GM23248 (cell line): ENCODE results near the gene SMC4. TPM values are rescaled to one million over a fixed set of nuclear protein-coding genes. Genes with fewer than 3 reads are reported as not detected.
"Not testable (repeated sequence)": the region's sequence is repeated elsewhere in the genome, so short reads cannot be mapped to it uniquely, and the experiment has no call there.

Source experiments
- DNase-seq: peaks from one replicate; pipeline ENCODE4 v3.0.0-alpha.2; 2015
- H2AFZ ChIP-seq: fragments of 200-600 bp; sonication (generic); 2 replicates; pipeline ENCODE4 v1.6.1; 2016; ENCODE audit warnings: antibody characterized with exemption
- H3F3A ChIP-seq: fragments of 200-600 bp; sonication (generic); 2 replicates; pipeline ENCODE4 v1.6.1; 2016; ENCODE audit warnings: mild to moderate bottlenecking, antibody characterized with exemption, mixed run types; ENCODE audit not compliant: insufficient read depth
- H3K27ac ChIP-seq: fragments of 200-600 bp; sonication (generic); 2 replicates; pipeline ENCODE4 v1.5.1; 2016; ENCODE audit warnings: mild to moderate bottlenecking
- H3K27me3 ChIP-seq: fragments of 200-600 bp; sonication (generic); replicated peaks from 2 replicates; pipeline ENCODE4 v1.6.1; 2016; ENCODE audit warnings: mild to moderate bottlenecking; ENCODE audit not compliant: insufficient read depth
- H3K36me3 ChIP-seq: fragments of 200-600 bp; sonication (generic); 2 replicates; pipeline ENCODE4 v1.6.1; 2016; ENCODE audit warnings: low read depth, mild to moderate bottlenecking
- H3K4me1 ChIP-seq: fragments of 200-600 bp; sonication (generic); 2 replicates; pipeline ENCODE4 v1.6.1; 2016; ENCODE audit warnings: mild to moderate bottlenecking; ENCODE audit not compliant: insufficient read depth
- H3K4me2 ChIP-seq: fragments of 200-600 bp; sonication (generic); one replicate; pipeline ENCODE4 v1.6.1; 2016; ENCODE audit warnings: mild to moderate bottlenecking; ENCODE audit not compliant: unreplicated experiment
- H3K4me3 ChIP-seq: fragments of 200-600 bp; sonication (generic); 2 replicates; pipeline ENCODE4 v1.5.1; 2016; ENCODE audit warnings: mild to moderate bottlenecking
- H3K79me2 ChIP-seq: fragments of 200-600 bp; sonication (generic); 2 replicates; pipeline ENCODE4 v1.6.1; 2016; ENCODE audit warnings: mild to moderate bottlenecking; ENCODE audit not compliant: insufficient read depth
- H3K9ac ChIP-seq: fragments of 200-600 bp; sonication (generic); 2 replicates; pipeline ENCODE4 v1.6.1; 2016; ENCODE audit warnings: mild to moderate bottlenecking
- H3K9me2 ChIP-seq: fragments of 200-600 bp; sonication (generic); 2 replicates; pipeline ENCODE4 v1.6.1; 2016; ENCODE audit warnings: mixed run types, mild to moderate bottlenecking, moderate library complexity; ENCODE audit not compliant: insufficient read depth
- H3K9me3 ChIP-seq: fragments of 200-600 bp; sonication (generic); one replicate; pipeline ENCODE4 v1.6.1; 2017; ENCODE audit warnings: low read depth
- H4K20me1 ChIP-seq: fragments of 200-600 bp; sonication (generic); 2 replicates; pipeline ENCODE4 v1.6.0; 2016; ENCODE audit not compliant: insufficient read depth
- EZH2 ChIP-seq: fragments of 200-600 bp; sonication (generic); IDR thresholded peaks from 2 replicates; pipeline ENCODE4 v1.6.1; 2018; ENCODE audit warnings: antibody characterized with exemption, mild to moderate bottlenecking; ENCODE audit not compliant: insufficient read depth, poor library complexity, severe bottlenecking
- EZH2phosphoT487 ChIP-seq: fragments of 200-600 bp; sonication (generic); IDR thresholded peaks from 2 replicates; pipeline ENCODE4 v1.6.1; 2018; ENCODE audit warnings: antibody characterized with exemption, moderate library complexity, mild to moderate bottlenecking, low read depth; ENCODE audit not compliant: insufficient read depth
- WGBS, 2 experiments: methylation state at CpG; one replicate each; pipeline ENCODE4 v1.1.6; 2015 to 2017; ENCODE audit warnings: low lambda C conversion rate in 2 of 2, low coverage in 1 of 2; ENCODE audit errors: missing lambda C conversion rate in 2 of 2; 5-methylcytosine and 5-hydroxymethylcytosine counted together
- in situ Hi-C: fragments of 300-500 bp; cut with MboI; formaldehyde crosslinking; loops from 2 replicates; pipeline ENCODE4 v1.15.0; 2020
- polyA plus RNA-seq: library from polyadenylated mRNA; unstranded; fragments of >200 nt; fragmentation: Nextera tagmentation; extraction: Ambion mirVana; gene quantifications from 2 replicates; pipeline ENCODE4 v1.2.1, GENCODE V29; 2016
- total RNA-seq: library from RNA; depleted of rRNA; stranded (reverse); fragments of >200 nt; shearing (Covaris generic); gene quantifications from 2 replicates; pipeline ENCODE4 v1.2.3, GENCODE V29; 2014; rRNA removed

Gene SMC4
- 40.2 and 73.6 TPM in 2 replicates for total RNA-seq
- 69.7 and 88.2 TPM in 2 replicates for polyA plus RNA-seq

DNA sequence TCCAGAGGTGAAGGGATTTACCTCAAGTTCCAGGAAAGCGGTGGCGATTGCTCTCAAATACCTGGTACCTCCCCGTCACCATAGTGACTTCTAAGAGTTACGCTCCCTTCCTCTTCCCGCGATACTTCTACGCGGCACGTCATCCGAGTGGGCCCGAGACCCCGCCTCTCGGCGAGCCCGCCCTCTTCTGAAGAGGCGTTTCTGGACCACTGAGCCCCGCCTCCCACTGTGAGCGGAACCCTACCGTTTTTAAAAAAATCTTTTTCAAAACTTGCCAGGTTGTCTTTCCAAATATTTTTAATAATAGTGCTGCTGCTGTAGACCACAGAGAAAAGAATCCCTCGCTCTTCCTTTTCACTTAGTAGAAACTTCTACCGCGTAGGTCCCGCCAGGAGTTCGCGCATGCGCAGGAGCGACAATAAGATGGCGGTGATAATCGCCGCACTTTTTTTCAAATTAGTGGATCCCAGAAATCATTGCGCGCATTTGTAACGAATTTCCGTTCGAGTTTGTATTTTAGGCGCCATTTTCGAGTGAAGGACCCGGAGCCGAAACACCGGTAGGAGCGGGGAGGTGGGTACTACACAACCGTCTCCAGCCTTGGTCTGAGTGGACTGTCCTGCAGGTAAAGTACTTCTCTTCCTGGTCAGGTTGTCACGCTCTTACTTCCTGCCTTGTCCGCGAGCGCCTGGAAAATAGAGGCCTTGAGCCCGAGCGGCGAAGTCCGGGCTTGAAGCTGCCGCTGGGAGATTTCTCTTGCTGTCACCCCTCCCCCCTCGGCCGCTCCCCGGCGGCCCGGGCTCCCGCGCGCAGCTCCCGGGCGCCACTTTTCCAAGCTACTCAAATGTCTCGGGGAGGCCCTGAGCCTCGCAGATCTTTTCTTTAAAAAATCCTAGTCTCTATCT, at the start of gene SMC4, which contains the start of gene IFT80:
Gene SMC4, plus strand, starts transcription at position 526 of the 905 bp plus-strand sequence. CDS start 1,177 bp downstream, outside the sequence.
Gene IFT80, minus strand, starts transcription at position 101 of the 905 bp plus-strand sequence. CDS start 14,625 bp downstream, outside the sequence.
- Histone ChIP-seq H4K20me1 (no peaks in the 10 kb centered on the region), H3K4me3 (peak within 1 kb of the TSS; percentile 95), H3K9me3 (no peaks in the 10 kb centered on the region), H3K79me2 (peaks cover 87% of the 10 kb centered on the region), H3K4me2 (peak within 1 kb of the TSS; percentile 90), H3K36me3 (0 out of 2 replicates have a peak, but pooled peaks cover 4% of the 10 kb centered on the region), H3K27ac (peak within 1 kb of the TSS; percentile 98), H3K9ac (peak within 1 kb of the TSS; percentile 98), H3F3A (peaks cover 26% of the 10 kb centered on the region), H3K9me2 (no peaks in the 10 kb centered on the region), H2AFZ (peak within 1 kb of the TSS; percentile 95), H3K4me1 (peaks cover 45% of the 10 kb centered on the region), H3K27me3 (no peaks in the 10 kb centered on the region)
- WGBS, 2 experiments = 1% methylated on average over 63 of the region's 63 CpGs
- in situ Hi-C loops = loop anchor here (10.0 kb wide), 1 partner anchor 235 kb away; no protein-coding TSS in a partner anchor
- TF ChIP-seq EZH2 (no peak), EZH2phosphoT487 (no peak)
- DNase-seq = peak; percentile 98

DNA sequence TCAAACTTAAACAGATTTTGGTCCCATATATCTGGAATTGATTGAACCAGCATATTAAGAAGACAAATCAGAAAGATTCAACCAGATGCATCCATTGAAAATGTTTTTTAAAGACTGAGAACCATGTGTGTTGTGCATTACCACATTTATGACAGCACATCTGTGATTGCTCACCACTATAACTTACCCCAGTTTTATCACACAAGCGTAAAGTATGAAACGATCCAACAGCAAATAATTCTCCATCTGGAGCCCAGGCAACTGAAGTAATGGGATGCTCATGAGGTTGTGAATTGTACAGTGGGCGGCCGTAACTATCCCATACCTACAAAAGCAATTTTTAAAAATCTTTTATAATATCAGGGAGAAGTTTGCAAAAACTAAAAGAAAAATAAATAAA, 43.6 kb upstream of the SMC4 start:
- WGBS, 2 experiments = 84 to 87% methylated on average over 4 of the region's 4 CpGs

DNA sequence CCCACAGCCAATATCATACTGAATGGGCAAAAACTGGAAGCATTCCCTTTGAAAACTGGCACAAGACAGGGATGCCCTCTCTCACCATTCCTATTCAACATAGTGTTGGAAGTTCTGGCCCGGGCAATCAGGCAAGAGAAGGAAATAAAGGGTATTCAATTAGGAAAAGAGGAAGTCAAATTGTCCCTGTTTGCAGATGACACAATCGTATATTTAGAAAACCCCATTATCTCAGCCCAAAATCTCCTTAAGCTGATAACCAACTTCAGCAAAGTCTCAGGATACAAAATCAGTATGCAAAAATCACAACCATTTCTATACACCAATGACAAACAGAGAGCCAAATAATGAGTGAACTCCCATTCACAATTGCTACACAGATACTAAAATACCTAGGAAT, 36.6 kb upstream of the SMC4 start:
- H3K4me2 ChIP-seq, in situ Hi-C loops: not testable (repeated sequence)
- 79 to 88% methylated on average over 2 of the region's 2 CpGs for WGBS, 2 experiments

More for the DNA sequence above, 43.6 kb upstream of the SMC4 start:
- no peak overlapping the region for H3K4me3 ChIP-seq
- H3K9me3 ChIP-seq = no peaks in the 10 kb centered on the region
- no peaks in the 10 kb centered on the region for H3K27me3 ChIP-seq
- no peak overlapping the region for H3K9ac ChIP-seq
- in situ Hi-C loops = no loop called here
- no peak for DNase-seq
- no peaks in the 10 kb centered on the region for H3K4me1 ChIP-seq
- no peaks in the 10 kb centered on the region for H3F3A ChIP-seq
- peaks cover 8% of the 10 kb centered on the region for H3K36me3 ChIP-seq
- TF ChIP-seq EZH2 (no peak), EZH2phosphoT487 (no peak)
- no peak overlapping the region for H2AFZ ChIP-seq
- H3K9me2 ChIP-seq = no peaks in the 10 kb centered on the region
- no peaks in the 10 kb centered on the region for H3K79me2 ChIP-seq
- no peak overlapping the region for H3K4me2 ChIP-seq
- H4K20me1 ChIP-seq = no peaks in the 10 kb centered on the region
- H3K27ac ChIP-seq = no peak overlapping the region

DNA sequence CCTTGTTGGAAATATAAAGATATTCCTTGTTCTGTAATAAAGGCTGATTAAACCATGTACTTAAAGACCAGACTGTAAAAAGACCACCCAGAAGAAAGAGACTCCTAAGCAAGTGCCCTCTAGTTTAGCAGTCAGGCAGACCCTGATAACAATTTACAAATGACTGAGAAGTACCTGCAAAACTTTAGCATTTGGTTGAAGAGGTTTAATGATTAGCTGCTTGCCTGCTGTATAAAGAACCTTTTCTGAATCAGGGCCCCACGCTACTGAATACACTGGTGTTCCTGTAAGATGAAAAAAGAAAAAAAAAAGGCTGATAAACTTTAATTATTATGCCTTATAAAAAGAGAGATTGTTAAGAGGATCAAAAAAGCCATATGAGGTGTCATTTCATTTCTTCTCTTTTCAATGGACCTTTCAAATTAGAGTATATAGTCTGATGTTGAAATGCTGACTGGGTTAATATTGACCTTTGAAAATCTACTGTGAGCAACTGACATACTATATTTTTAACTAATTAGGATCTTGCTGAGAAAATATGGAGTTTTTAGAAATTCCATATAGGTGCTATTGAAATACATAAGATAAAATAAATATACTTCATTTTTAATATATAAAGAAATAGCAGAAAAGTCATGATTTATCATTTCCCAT, 33.5 kb upstream of the SMC4 start:
- Histone ChIP-seq H3K9me2 (no peaks in the 10 kb centered on the region; the same call in 1 of the 2 replicates), H3K9ac (no peak overlapping the region), H3F3A (no peaks in the 10 kb centered on the region), H3K79me2 (peaks cover 22% of the 10 kb centered on the region), H3K27ac (no peak overlapping the region), H3K27me3 (no peaks in the 10 kb centered on the region), H3K4me1 (no peaks in the 10 kb centered on the region), H3K4me2 (no peak overlapping the region), H2AFZ (no peak overlapping the region), H3K36me3 (0 out of 2 replicates have a peak, but pooled peaks cover 5% of the 10 kb centered on the region), H3K4me3 (no peak overlapping the region), H3K9me3 (no peaks in the 10 kb centered on the region), H4K20me1 (no peaks in the 10 kb centered on the region)
- no peak for DNase-seq
- in situ Hi-C loops = no loop called here
- WGBS, 2 experiments = 47 to 57% methylated on average over 1 of the region's 1 CpG
- TF ChIP-seq EZH2 (no peak), EZH2phosphoT487 (no peak)

More for the DNA sequence above, 36.6 kb upstream of the SMC4 start:
- H3K79me2 ChIP-seq = peaks cover 22% of the 10 kb centered on the region
- not testable (repeated sequence) for H3K36me3 ChIP-seq, H3K9me2 ChIP-seq, H3K9ac ChIP-seq, DNase-seq, H3K9me3 ChIP-seq, H3K4me3 ChIP-seq, H3K4me1 ChIP-seq, H3F3A ChIP-seq, H3K27ac ChIP-seq, H4K20me1 ChIP-seq, H3K27me3 ChIP-seq, H2AFZ ChIP-seq
